AG09319 (cell line): ENCODE data around the gene FARP1.
"Not testable (repeated sequence)": the region's sequence is repeated elsewhere in the genome, so short reads cannot be mapped to it uniquely, and the experiment has no call there.

Source experiments
- DNase-seq: peaks from one replicate; pipeline ENCODE4 v3.0.0-alpha.2; 2010; ENCODE audit warnings: low read depth; ENCODE audit errors: extremely low read depth
- CTCF ChIP-seq: IDR thresholded peaks from 2 replicates; pipeline ENCODE4 v1.5.1; 2011; ENCODE audit warnings: low read depth, mild to moderate bottlenecking, inconsistent platforms, low read length, moderate library complexity

FARP1 gene

GRCh38 chr13:98366443-98366842, 223.5 kb downstream of the FARP1 start:
- TF ChIP-seq CTCF, result no peak
- DNase-seq, result no peak

GRCh38 chr13:98366959-98367358, 224.1 kb downstream of the FARP1 start:
- no peak for TF ChIP-seq CTCF

GRCh38 chr13:98368019-98368418, 225.1 kb downstream of the FARP1 start:
- TF ChIP-seq CTCF, result no peak
- peak; percentile 63 for DNase-seq

More at GRCh38 chr13:98366959-98367358, 224.1 kb downstream of the FARP1 start:
- no peak for DNase-seq

- not testable (repeated sequence) for DNase-seq
Observed at GRCh38 chr13:98369520-98369919, 226.6 kb downstream of the FARP1 start.

- TF ChIP-seq CTCF, result no peak
- DNase-seq, result no peak
Observed at GRCh38 chr13:98370261-98370660, 227.4 kb downstream of the FARP1 start.

- no peak for TF ChIP-seq CTCF
- DNase-seq, result peak; percentile 86
Observed at GRCh38 chr13:98370806-98371515, 228.1 kb downstream of the FARP1 start.

GRCh38 chr13:98371516-98372023, 228.7 kb downstream of the FARP1 start:
- DNase-seq, result no peak
- no peak for TF ChIP-seq CTCF

- no peak for DNase-seq
- no peak for TF ChIP-seq CTCF
Observed at GRCh38 chr13:98372876-98373275, 230.0 kb downstream of the FARP1 start.
